Type B pancreatic cell (in vitro differentiated cells): ENCODE results near the gene SMARCA4. TPM values are rescaled to one million over a fixed set of nuclear protein-coding genes. Genes with fewer than 3 reads are reported as not detected.

Experiments
- DNase-seq: peaks from one replicate; pipeline ENCODE4 v3.0.0; 2021; ENCODE audit warnings: mixed read lengths; ENCODE audit not compliant: unreplicated experiment; ENCODE audit errors: extremely low spot score
- H3K27ac Mint-ChIP-seq: 2 replicates; pipeline ENCODE4 v1.8.0; 2021; ENCODE audit warnings: mild to moderate bottlenecking, mixed read lengths
- H3K27me3 Mint-ChIP-seq: 2 replicates; pipeline ENCODE4 v1.8.0; 2021; ENCODE audit warnings: mixed read lengths
- H3K36me3 Mint-ChIP-seq: 2 replicates; pipeline ENCODE4 v1.8.0; 2021; ENCODE audit warnings: mixed read lengths
- H3K4me1 Mint-ChIP-seq: one replicate; pipeline ENCODE4 v1.8.0; 2021; ENCODE audit warnings: mixed read lengths; ENCODE audit not compliant: unreplicated experiment
- H3K4me3 Mint-ChIP-seq: 2 replicates; pipeline ENCODE4 v1.8.0; 2021; ENCODE audit warnings: mild to moderate bottlenecking, mixed read lengths
- H3K9me3 Mint-ChIP-seq: 2 replicates; pipeline ENCODE4 v1.8.0; 2021; ENCODE audit warnings: mixed read lengths
- total RNA-seq: library from RNA; stranded (reverse); gene quantifications from 2 replicates; pipeline ENCODE4 v1.2.1, GENCODE V29; 2021; ENCODE audit warnings: low replicate concordance
- TF ChIP-seq, protein P1 (sequence below): fragments of 200-600 bp; sonication (generic); conservative IDR thresholded peaks from 2 replicates; pipeline ENCODE4 v1.5.0; 2021; ENCODE audit warnings: antibody characterized with exemption, mild to moderate bottlenecking

The SMARCA4 gene
- total RNA-seq, 1 donor from 2014 or later = 244 TPM

- no peak overlapping the region for H3K4me3 Mint-ChIP-seq
- H3K36me3 Mint-ChIP-seq = peaks cover 12% of the 10 kb centered on the region
- no peak overlapping the region for H3K27ac Mint-ChIP-seq
- H3K9me3 Mint-ChIP-seq = no peaks in the 10 kb centered on the region
- TF ChIP-seq, protein P1, sequence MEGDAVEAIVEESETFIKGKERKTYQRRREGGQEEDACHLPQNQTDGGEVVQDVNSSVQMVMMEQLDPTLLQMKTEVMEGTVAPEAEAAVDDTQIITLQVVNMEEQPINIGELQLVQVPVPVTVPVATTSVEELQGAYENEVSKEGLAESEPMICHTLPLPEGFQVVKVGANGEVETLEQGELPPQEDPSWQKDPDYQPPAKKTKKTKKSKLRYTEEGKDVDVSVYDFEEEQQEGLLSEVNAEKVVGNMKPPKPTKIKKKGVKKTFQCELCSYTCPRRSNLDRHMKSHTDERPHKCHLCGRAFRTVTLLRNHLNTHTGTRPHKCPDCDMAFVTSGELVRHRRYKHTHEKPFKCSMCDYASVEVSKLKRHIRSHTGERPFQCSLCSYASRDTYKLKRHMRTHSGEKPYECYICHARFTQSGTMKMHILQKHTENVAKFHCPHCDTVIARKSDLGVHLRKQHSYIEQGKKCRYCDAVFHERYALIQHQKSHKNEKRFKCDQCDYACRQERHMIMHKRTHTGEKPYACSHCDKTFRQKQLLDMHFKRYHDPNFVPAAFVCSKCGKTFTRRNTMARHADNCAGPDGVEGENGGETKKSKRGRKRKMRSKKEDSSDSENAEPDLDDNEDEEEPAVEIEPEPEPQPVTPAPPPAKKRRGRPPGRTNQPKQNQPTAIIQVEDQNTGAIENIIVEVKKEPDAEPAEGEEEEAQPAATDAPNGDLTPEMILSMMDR = no peak
- no peaks in the 10 kb centered on the region for H3K27me3 Mint-ChIP-seq
- H3K4me1 Mint-ChIP-seq = peaks cover 25% of the 10 kb centered on the region
- no peak for DNase-seq
Observed at GRCh38 chr19:10977742-10978092, 16.9 kb downstream of the SMARCA4 start.

DNA sequence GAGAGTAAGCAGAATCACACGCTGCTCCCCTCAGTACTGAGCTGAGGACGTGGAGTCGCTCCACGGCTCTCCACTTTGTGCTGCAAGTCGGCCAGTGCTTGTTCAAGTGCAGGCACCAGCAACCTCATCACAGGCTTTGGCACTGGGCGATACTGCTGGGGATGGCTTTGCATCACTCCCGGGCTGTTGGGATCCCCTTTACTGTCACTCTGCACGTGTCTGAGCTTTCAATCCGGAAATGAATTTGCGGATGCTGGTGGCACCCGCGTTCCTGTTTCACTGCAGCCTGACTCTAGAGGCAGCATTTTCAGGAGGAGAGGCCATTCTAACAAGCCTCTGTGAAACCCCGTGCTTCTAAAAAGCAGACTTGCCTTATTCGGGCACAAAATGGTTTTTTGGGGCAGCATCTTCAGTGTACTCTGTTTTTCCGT lies 19.1 kb downstream of the SMARCA4 start:
- H3K4me1 Mint-ChIP-seq = peaks cover 18% of the 10 kb centered on the region
- peaks cover 7% of the 10 kb centered on the region for H3K36me3 Mint-ChIP-seq
- no peak overlapping the region for H3K27ac Mint-ChIP-seq
- no peak overlapping the region for H3K4me3 Mint-ChIP-seq
- H3K9me3 Mint-ChIP-seq = no peaks in the 10 kb centered on the region
- TF ChIP-seq, protein P1 = no peak
- DNase-seq = no peak
- no peaks in the 10 kb centered on the region for H3K27me3 Mint-ChIP-seq

GRCh38 chr19:10981252-10981895 lies 20.5 kb downstream of the SMARCA4 start:
- TF ChIP-seq, protein P1 = no peak
- peaks cover 4% of the 10 kb centered on the region for H3K36me3 Mint-ChIP-seq
- H3K4me1 Mint-ChIP-seq = peaks cover 9% of the 10 kb centered on the region
- no peak overlapping the region for H3K27ac Mint-ChIP-seq
- H3K4me3 Mint-ChIP-seq = no peak overlapping the region
- no peaks in the 10 kb centered on the region for H3K9me3 Mint-ChIP-seq
- H3K27me3 Mint-ChIP-seq = no peaks in the 10 kb centered on the region
- no peak for DNase-seq

DNA sequence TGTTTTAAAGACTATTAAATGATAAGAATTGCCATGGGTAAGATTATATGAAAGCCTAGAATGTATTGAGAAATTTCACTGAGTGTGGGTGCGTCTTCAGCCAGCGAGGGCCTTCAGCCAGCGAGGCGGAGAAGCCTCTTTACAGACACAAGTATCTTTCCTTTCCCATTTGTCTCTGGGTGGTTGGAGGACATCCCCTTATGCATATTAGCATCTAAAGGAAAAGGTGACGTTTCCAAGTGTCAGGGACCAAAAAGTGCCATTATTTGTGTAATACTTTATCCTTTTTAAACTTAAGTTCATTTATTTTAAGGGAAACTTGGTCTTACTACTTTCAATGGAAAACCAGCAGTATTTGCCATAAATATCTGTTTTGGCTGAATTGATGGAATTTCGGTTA lies 22.2 kb downstream of the SMARCA4 start:
- TF ChIP-seq, protein P1 = no peak
- Mint-ChIP-seq H3K9me3 (no peaks in the 10 kb centered on the region), H3K27me3 (no peaks in the 10 kb centered on the region), H3K4me1 (peaks cover 6% of the 10 kb centered on the region), H3K36me3 (peaks cover 1% of the 10 kb centered on the region), H3K27ac (no peak overlapping the region), H3K4me3 (no peak overlapping the region)
- DNase-seq = no peak

- Mint-ChIP-seq H3K27me3 (no peaks in the 10 kb centered on the region), H3K36me3 (peaks cover 5% of the 10 kb centered on the region), H3K4me1 (peaks cover 4% of the 10 kb centered on the region), H3K4me3 (no peak overlapping the region), H3K27ac (no peak overlapping the region), H3K9me3 (no peaks in the 10 kb centered on the region)
- no peak for DNase-seq
- TF ChIP-seq, protein P1 = no peak
Observed at GRCh38 chr19:10984166-10984735, 23.4 kb downstream of the SMARCA4 start.
